ENCODE results near the gene AKR1B15. TPM values are rescaled to one million over a fixed set of nuclear protein-coding genes. Genes with fewer than 3 reads are reported as not detected.
"Not testable (repeated sequence)": the region's sequence is repeated elsewhere in the genome, so short reads cannot be mapped to it uniquely, and the experiment has no call there.

The AKR1B15 gene
- total and polyA plus RNA-seq, 2 donors: 0.24 to 2.0 TPM

GRCh38 chr7:134552105-134552504, 3.2 kb downstream of the AKR1B15 start:
- DNase-seq (ENCODE audit: low read depth in 6 of 9, low spot score in 9 of 9): no peak
- Histone ChIP-seq H3K9me3 (ENCODE audit: control insufficient read depth in 2 of 2, insufficient read depth in 1 of 2, low read length in 1 of 2) (no peaks in the 10 kb centered on the region), H3K27me3 (ENCODE audit: control insufficient read depth in 2 of 2, insufficient read depth in 1 of 2, low read length in 1 of 2) (no peaks in the 10 kb centered on the region), H3K4me1 (ENCODE audit: control insufficient read depth in 2 of 2, insufficient read depth in 2 of 2, low read length in 2 of 2) (no peaks in the 10 kb centered on the region), H3K27ac (ENCODE audit: low read depth in 1 of 2, low read length in 1 of 2) (no peak overlapping the region), H3K4me3 (ENCODE audit: low read length in 2 of 2) (no peak overlapping the region), H3K36me3 (ENCODE audit: control insufficient read depth in 2 of 2, insufficient read depth in 2 of 2, low read length in 1 of 2) (no peaks in the 10 kb centered on the region)
- 92% methylated on average over 7 of the region's 7 CpGs for WGBS

GRCh38 chr7:134553976-134554375, 5.1 kb downstream of the AKR1B15 start:
- WGBS: 86% methylated on average over 4 of the region's 4 CpGs
- no peaks in the 10 kb centered on the region for H3K9me3 ChIP-seq (ENCODE audit: control insufficient read depth in 2 of 2, insufficient read depth in 1 of 2, low read length in 1 of 2)
- H3K4me3 ChIP-seq (ENCODE audit: low read length in 2 of 2): no peak overlapping the region
- no peak overlapping the region for H3K27ac ChIP-seq (ENCODE audit: low read depth in 1 of 2, low read length in 1 of 2)
- H3K4me1 ChIP-seq (ENCODE audit: control insufficient read depth in 2 of 2, insufficient read depth in 2 of 2, low read length in 2 of 2): no peaks in the 10 kb centered on the region
- no peaks in the 10 kb centered on the region for H3K36me3 ChIP-seq (ENCODE audit: control insufficient read depth in 2 of 2, insufficient read depth in 2 of 2, low read length in 1 of 2)
- DNase-seq (ENCODE audit: low read depth in 6 of 9, low spot score in 9 of 9): no peak
- no peaks in the 10 kb centered on the region for H3K27me3 ChIP-seq (ENCODE audit: control insufficient read depth in 2 of 2, insufficient read depth in 1 of 2, low read length in 1 of 2)

GRCh38 chr7:134554417-134554966, 5.6 kb downstream of the AKR1B15 start:
- no peak overlapping the region for H3K27ac ChIP-seq (ENCODE audit: low read depth in 1 of 2, low read length in 1 of 2)
- no peak overlapping the region for H3K4me3 ChIP-seq (ENCODE audit: low read length in 2 of 2)
- no peak for DNase-seq (ENCODE audit: low read depth in 6 of 9, low spot score in 9 of 9)
- no peaks in the 10 kb centered on the region for H3K9me3 ChIP-seq (ENCODE audit: control insufficient read depth in 2 of 2, insufficient read depth in 1 of 2, low read length in 1 of 2)
- WGBS: 89% methylated on average over 7 of the region's 7 CpGs
- H3K27me3 ChIP-seq (ENCODE audit: control insufficient read depth in 2 of 2, insufficient read depth in 1 of 2, low read length in 1 of 2): no peaks in the 10 kb centered on the region
- H3K36me3 ChIP-seq (ENCODE audit: control insufficient read depth in 2 of 2, insufficient read depth in 2 of 2, low read length in 1 of 2): no peaks in the 10 kb centered on the region
- no peaks in the 10 kb centered on the region for H3K4me1 ChIP-seq (ENCODE audit: control insufficient read depth in 2 of 2, insufficient read depth in 2 of 2, low read length in 2 of 2)

- Histone ChIP-seq H3K4me1 (ENCODE audit: control insufficient read depth in 2 of 2, insufficient read depth in 2 of 2, low read length in 2 of 2) (no peaks in the 10 kb centered on the region), H3K27me3 (ENCODE audit: control insufficient read depth in 2 of 2, insufficient read depth in 1 of 2, low read length in 1 of 2) (no peaks in the 10 kb centered on the region), H3K27ac (ENCODE audit: low read depth in 1 of 2, low read length in 1 of 2) (no peak overlapping the region), H3K9me3 (ENCODE audit: control insufficient read depth in 2 of 2, insufficient read depth in 1 of 2, low read length in 1 of 2) (no peaks in the 10 kb centered on the region), H3K4me3 (ENCODE audit: low read length in 2 of 2) (no peak overlapping the region), H3K36me3 (ENCODE audit: control insufficient read depth in 2 of 2, insufficient read depth in 2 of 2, low read length in 1 of 2) (no peaks in the 10 kb centered on the region)
- no peak for DNase-seq (ENCODE audit: low read depth in 6 of 9, low spot score in 9 of 9)
- 96% methylated on average over 6 of the region's 6 CpGs for WGBS
Measured at GRCh38 chr7:134557391-134557790, 8.5 kb downstream of the AKR1B15 start.

GRCh38 chr7:134558370-134558769, 9.5 kb downstream of the AKR1B15 start:
- H3K4me3 ChIP-seq (ENCODE audit: low read length in 2 of 2): no peak overlapping the region
- H3K36me3 ChIP-seq (ENCODE audit: control insufficient read depth in 2 of 2, insufficient read depth in 2 of 2, low read length in 1 of 2): no peaks in the 10 kb centered on the region
- no peak for DNase-seq (ENCODE audit: low read depth in 6 of 9, low spot score in 9 of 9)
- no peak overlapping the region for H3K27ac ChIP-seq (ENCODE audit: low read depth in 1 of 2, low read length in 1 of 2)
- no peaks in the 10 kb centered on the region for H3K27me3 ChIP-seq (ENCODE audit: control insufficient read depth in 2 of 2, insufficient read depth in 1 of 2, low read length in 1 of 2)
- WGBS: 95% methylated on average over 5 of the region's 5 CpGs
- no peaks in the 10 kb centered on the region for H3K4me1 ChIP-seq (ENCODE audit: control insufficient read depth in 2 of 2, insufficient read depth in 2 of 2, low read length in 2 of 2)
- H3K9me3 ChIP-seq (ENCODE audit: control insufficient read depth in 2 of 2, insufficient read depth in 1 of 2, low read length in 1 of 2): peaks cover 0 to 5% of the 10 kb centered on the region in 2 donors

- not testable (repeated sequence) for H3K4me3 ChIP-seq (ENCODE audit: low read length in 2 of 2); H3K27ac ChIP-seq (ENCODE audit: low read depth in 1 of 2, low read length in 1 of 2); H3K4me1 ChIP-seq (ENCODE audit: control insufficient read depth in 2 of 2, insufficient read depth in 2 of 2, low read length in 2 of 2); DNase-seq (ENCODE audit: low read depth in 6 of 9, low spot score in 9 of 9); H3K36me3 ChIP-seq (ENCODE audit: control insufficient read depth in 2 of 2, insufficient read depth in 2 of 2, low read length in 1 of 2); H3K27me3 ChIP-seq (ENCODE audit: control insufficient read depth in 2 of 2, insufficient read depth in 1 of 2, low read length in 1 of 2); H3K9me3 ChIP-seq (ENCODE audit: control insufficient read depth in 2 of 2, insufficient read depth in 1 of 2, low read length in 1 of 2)
- WGBS: 91% methylated on average over 5 of the region's 5 CpGs
Measured at GRCh38 chr7:134561616-134562015, 12.7 kb downstream of the AKR1B15 start.

GRCh38 chr7:134562136-134562535, 13.2 kb downstream of the AKR1B15 start:
- H3K4me3 ChIP-seq (ENCODE audit: low read length in 2 of 2): no peak overlapping the region
- H3K27ac ChIP-seq (ENCODE audit: low read depth in 1 of 2, low read length in 1 of 2): no peak overlapping the region
- DNase-seq (ENCODE audit: low read depth in 6 of 9, low spot score in 9 of 9): no peak
- H3K4me1 ChIP-seq (ENCODE audit: control insufficient read depth in 2 of 2, insufficient read depth in 2 of 2, low read length in 2 of 2): no peaks in the 10 kb centered on the region
- 49% methylated on average over 6 of the region's 6 CpGs for WGBS
- H3K9me3 ChIP-seq (ENCODE audit: control insufficient read depth in 2 of 2, insufficient read depth in 1 of 2, low read length in 1 of 2): peaks cover 0 to 5% of the 10 kb centered on the region in 2 donors
- H3K36me3 ChIP-seq (ENCODE audit: control insufficient read depth in 2 of 2, insufficient read depth in 2 of 2, low read length in 1 of 2): no peaks in the 10 kb centered on the region
- H3K27me3 ChIP-seq (ENCODE audit: control insufficient read depth in 2 of 2, insufficient read depth in 1 of 2, low read length in 1 of 2): no peaks in the 10 kb centered on the region

GRCh38 chr7:134563398-134563749, 14.5 kb downstream of the AKR1B15 start:
- H3K27ac ChIP-seq (ENCODE audit: low read depth in 1 of 2, low read length in 1 of 2); H3K4me1 ChIP-seq (ENCODE audit: control insufficient read depth in 2 of 2, insufficient read depth in 2 of 2, low read length in 2 of 2); H3K4me3 ChIP-seq (ENCODE audit: low read length in 2 of 2); H3K36me3 ChIP-seq (ENCODE audit: control insufficient read depth in 2 of 2, insufficient read depth in 2 of 2, low read length in 1 of 2); H3K27me3 ChIP-seq (ENCODE audit: control insufficient read depth in 2 of 2, insufficient read depth in 1 of 2, low read length in 1 of 2); H3K9me3 ChIP-seq (ENCODE audit: control insufficient read depth in 2 of 2, insufficient read depth in 1 of 2, low read length in 1 of 2); DNase-seq (ENCODE audit: low read depth in 6 of 9, low spot score in 9 of 9): not testable (repeated sequence)
- 97% methylated on average over 2 of the region's 2 CpGs for WGBS

GRCh38 chr7:134565643-134566136, 16.8 kb downstream of the AKR1B15 start:
- no peak for DNase-seq (ENCODE audit: low read depth in 6 of 9, low spot score in 9 of 9)
- Histone ChIP-seq H3K9me3 (ENCODE audit: control insufficient read depth in 2 of 2, insufficient read depth in 1 of 2, low read length in 1 of 2) (peaks cover 0 to 7% of the 10 kb centered on the region in 2 donors), H3K27ac (ENCODE audit: low read depth in 1 of 2, low read length in 1 of 2) (no peak overlapping the region), H3K4me1 (ENCODE audit: control insufficient read depth in 2 of 2, insufficient read depth in 2 of 2, low read length in 2 of 2) (no peaks in the 10 kb centered on the region), H3K4me3 (ENCODE audit: low read length in 2 of 2) (no peak overlapping the region), H3K27me3 (ENCODE audit: control insufficient read depth in 2 of 2, insufficient read depth in 1 of 2, low read length in 1 of 2) (no peaks in the 10 kb centered on the region), H3K36me3 (ENCODE audit: control insufficient read depth in 2 of 2, insufficient read depth in 2 of 2, low read length in 1 of 2) (no peaks in the 10 kb centered on the region)
- 91% methylated on average over 2 of the region's 2 CpGs for WGBS

GRCh38 chr7:134567368-134567767, 18.5 kb downstream of the AKR1B15 start:
- DNase-seq (ENCODE audit: low read depth in 6 of 9, low spot score in 9 of 9): no peak
- no peaks in the 10 kb centered on the region for H3K27me3 ChIP-seq (ENCODE audit: control insufficient read depth in 2 of 2, insufficient read depth in 1 of 2, low read length in 1 of 2)
- H3K36me3 ChIP-seq (ENCODE audit: control insufficient read depth in 2 of 2, insufficient read depth in 2 of 2, low read length in 1 of 2): no peaks in the 10 kb centered on the region
- no peak overlapping the region for H3K4me3 ChIP-seq (ENCODE audit: low read length in 2 of 2)
- H3K9me3 ChIP-seq (ENCODE audit: control insufficient read depth in 2 of 2, insufficient read depth in 1 of 2, low read length in 1 of 2): peaks cover 0 to 7% of the 10 kb centered on the region in 2 donors
- no peaks in the 10 kb centered on the region for H3K4me1 ChIP-seq (ENCODE audit: control insufficient read depth in 2 of 2, insufficient read depth in 2 of 2, low read length in 2 of 2)
- H3K27ac ChIP-seq (ENCODE audit: low read depth in 1 of 2, low read length in 1 of 2): no peak overlapping the region
- 80% methylated on average over 3 of the region's 3 CpGs for WGBS
